ENCODE data around the gene SLCO3A1.

DNA sequence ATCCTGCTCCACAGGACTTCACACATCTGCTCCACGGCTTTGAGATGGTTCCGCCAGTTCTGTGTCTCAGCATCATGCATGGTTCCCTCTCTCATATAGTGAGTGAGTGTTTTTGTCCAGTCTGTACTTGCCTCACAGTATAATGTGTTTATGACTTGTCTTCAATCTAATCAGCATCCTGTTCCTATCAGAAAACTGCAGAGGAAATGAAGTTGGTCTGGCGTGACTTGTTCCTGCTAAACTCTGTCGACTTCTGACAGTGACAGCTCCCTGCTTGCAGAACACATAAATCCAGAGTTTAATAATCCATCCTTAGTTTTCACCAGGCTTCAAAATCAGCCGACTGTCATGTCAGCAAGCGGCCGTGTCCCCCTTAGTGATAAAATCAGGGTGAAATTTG lies 222.3 kb downstream of the SLCO3A1 start:
- TF ChIP-seq, protein P1, sequence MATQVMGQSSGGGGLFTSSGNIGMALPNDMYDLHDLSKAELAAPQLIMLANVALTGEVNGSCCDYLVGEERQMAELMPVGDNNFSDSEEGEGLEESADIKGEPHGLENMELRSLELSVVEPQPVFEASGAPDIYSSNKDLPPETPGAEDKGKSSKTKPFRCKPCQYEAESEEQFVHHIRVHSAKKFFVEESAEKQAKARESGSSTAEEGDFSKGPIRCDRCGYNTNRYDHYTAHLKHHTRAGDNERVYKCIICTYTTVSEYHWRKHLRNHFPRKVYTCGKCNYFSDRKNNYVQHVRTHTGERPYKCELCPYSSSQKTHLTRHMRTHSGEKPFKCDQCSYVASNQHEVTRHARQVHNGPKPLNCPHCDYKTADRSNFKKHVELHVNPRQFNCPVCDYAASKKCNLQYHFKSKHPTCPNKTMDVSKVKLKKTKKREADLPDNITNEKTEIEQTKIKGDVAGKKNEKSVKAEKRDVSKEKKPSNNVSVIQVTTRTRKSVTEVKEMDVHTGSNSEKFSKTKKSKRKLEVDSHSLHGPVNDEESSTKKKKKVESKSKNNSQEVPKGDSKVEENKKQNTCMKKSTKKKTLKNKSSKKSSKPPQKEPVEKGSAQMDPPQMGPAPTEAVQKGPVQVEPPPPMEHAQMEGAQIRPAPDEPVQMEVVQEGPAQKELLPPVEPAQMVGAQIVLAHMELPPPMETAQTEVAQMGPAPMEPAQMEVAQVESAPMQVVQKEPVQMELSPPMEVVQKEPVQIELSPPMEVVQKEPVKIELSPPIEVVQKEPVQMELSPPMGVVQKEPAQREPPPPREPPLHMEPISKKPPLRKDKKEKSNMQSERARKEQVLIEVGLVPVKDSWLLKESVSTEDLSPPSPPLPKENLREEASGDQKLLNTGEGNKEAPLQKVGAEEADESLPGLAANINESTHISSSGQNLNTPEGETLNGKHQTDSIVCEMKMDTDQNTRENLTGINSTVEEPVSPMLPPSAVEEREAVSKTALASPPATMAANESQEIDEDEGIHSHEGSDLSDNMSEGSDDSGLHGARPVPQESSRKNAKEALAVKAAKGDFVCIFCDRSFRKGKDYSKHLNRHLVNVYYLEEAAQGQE (IDR thresholded peaks at IDR 0.05; ENCODE audit: low read depth), result no peak
- TF ChIP-seq, protein P2, sequence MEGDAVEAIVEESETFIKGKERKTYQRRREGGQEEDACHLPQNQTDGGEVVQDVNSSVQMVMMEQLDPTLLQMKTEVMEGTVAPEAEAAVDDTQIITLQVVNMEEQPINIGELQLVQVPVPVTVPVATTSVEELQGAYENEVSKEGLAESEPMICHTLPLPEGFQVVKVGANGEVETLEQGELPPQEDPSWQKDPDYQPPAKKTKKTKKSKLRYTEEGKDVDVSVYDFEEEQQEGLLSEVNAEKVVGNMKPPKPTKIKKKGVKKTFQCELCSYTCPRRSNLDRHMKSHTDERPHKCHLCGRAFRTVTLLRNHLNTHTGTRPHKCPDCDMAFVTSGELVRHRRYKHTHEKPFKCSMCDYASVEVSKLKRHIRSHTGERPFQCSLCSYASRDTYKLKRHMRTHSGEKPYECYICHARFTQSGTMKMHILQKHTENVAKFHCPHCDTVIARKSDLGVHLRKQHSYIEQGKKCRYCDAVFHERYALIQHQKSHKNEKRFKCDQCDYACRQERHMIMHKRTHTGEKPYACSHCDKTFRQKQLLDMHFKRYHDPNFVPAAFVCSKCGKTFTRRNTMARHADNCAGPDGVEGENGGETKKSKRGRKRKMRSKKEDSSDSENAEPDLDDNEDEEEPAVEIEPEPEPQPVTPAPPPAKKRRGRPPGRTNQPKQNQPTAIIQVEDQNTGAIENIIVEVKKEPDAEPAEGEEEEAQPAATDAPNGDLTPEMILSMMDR (IDR thresholded peaks at IDR 0.05 in 2 of 3, conservative IDR thresholded peaks at IDR 0.05 in 1 of 3; ENCODE audit: borderline replicate concordance in 1 of 3, insufficient read depth in 1 of 3, low read depth in 2 of 3, low read length in 2 of 3), result no peak
- no peak for TF ChIP-seq POLR2AphosphoS5 (IDR thresholded peaks at IDR 0.05; ENCODE audit: low read depth, low read length)
- no peak for TF ChIP-seq POLR2A (IDR thresholded peaks at IDR 0.05; ENCODE audit: borderline replicate concordance, extremely low read depth, insufficient read depth, insufficient read length)
- TF ChIP-seq JUND (IDR thresholded peaks at IDR 0.05), result no peak
- TF ChIP-seq, protein P3, sequence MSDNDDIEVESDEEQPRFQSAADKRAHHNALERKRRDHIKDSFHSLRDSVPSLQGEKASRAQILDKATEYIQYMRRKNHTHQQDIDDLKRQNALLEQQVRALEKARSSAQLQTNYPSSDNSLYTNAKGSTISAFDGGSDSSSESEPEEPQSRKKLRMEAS (IDR thresholded peaks at IDR 0.05), result no peak
- TF ChIP-seq EZH2phosphoT487 (IDR thresholded peaks at IDR 0.05; ENCODE audit: borderline replicate concordance), result no peak
- TF ChIP-seq YY1 (IDR thresholded peaks at IDR 0.05; ENCODE audit: extremely low read depth, insufficient replicate concordance, low read depth, low read length), result no peak
- TF ChIP-seq FOSL1 (IDR thresholded peaks at IDR 0.05; ENCODE audit: low read depth), result no peak
- no peak for TF ChIP-seq SRF (IDR thresholded peaks at IDR 0.05; ENCODE audit: low read depth)
- no peak for TF ChIP-seq EZH2 (IDR thresholded peaks at IDR 0.05)
- no peak for TF ChIP-seq TCF7L2 (IDR thresholded peaks at IDR 0.05; ENCODE audit: borderline replicate concordance, extremely low read depth, insufficient read depth, insufficient read length)
- no peak for TF ChIP-seq SP1 (IDR thresholded peaks at IDR 0.05; ENCODE audit: low read depth)

All from HCT116 (cell line).